IgD-negative memory B cell (primary cell): ENCODE data around the gene TAGLN. TPM values are rescaled to one million over a fixed set of nuclear protein-coding genes. Genes with fewer than 3 reads are reported as not detected.
A peak's percentile ranks its signal among the peaks of the same experiment; 100 is the strongest.

Source experiments
- H3K27ac Mint-ChIP-seq, 3 donors: one replicate each; pipeline ENCODE4 v1.8.0; 2020 to 2022; ENCODE audit warnings: mild to moderate bottlenecking in 3 of 3, mixed read lengths in 3 of 3, moderate library complexity in 1 of 3
- H3K27me3 Mint-ChIP-seq: one replicate; pipeline ENCODE4 v1.8.0; 2021; ENCODE audit warnings: mixed read lengths
- H3K36me3 Mint-ChIP-seq: one replicate; pipeline ENCODE4 v1.8.0; 2020; ENCODE audit warnings: mild to moderate bottlenecking, mixed read lengths
- H3K4me1 Mint-ChIP-seq, 3 donors: one replicate each; pipeline ENCODE4 v1.8.0; 2020 to 2022; ENCODE audit warnings: mixed read lengths in 3 of 3, mild to moderate bottlenecking in 1 of 3
- H3K4me3 Mint-ChIP-seq, 4 donors: one replicate each; pipeline ENCODE4 v1.8.0; 2020 to 2022; ENCODE audit warnings: mild to moderate bottlenecking in 4 of 4, mixed read lengths in 4 of 4, moderate library complexity in 3 of 4
- H3K9me3 Mint-ChIP-seq, 3 donors: one replicate each; pipeline ENCODE4 v1.8.0; 2020 to 2021; ENCODE audit warnings: mixed read lengths in 3 of 3, mild to moderate bottlenecking in 1 of 3
- polyA plus RNA-seq: library from polyadenylated mRNA; unstranded; fragments of 300-500 nt; fragmentation: Illumina TruSeq; gene quantifications from one replicate; pipeline ENCODE4 v1.2.3, GENCODE V29; 2021

The TAGLN gene
- polyA plus RNA-seq, 1 donor from 2014 or later, result 1.6 TPM

DNA sequence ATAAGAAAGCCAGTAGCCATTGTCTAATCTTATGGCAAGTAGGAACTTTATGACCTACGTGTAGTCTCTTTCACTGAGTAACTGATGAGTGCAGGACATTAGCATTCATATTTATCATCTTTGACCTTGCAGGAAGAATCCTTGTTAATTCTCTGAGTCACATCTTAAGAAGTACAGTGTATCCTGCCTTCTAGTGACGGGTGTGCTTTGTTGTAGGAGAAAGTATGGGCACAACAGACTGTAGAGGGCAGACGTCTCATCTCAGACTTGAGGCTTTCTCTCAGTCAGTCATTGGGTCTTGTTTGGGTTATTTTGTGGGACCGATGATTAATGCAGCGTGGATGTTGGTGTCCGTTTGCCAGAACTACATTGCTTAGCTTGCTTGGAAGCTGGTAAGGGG is 40.1 kb downstream of the TAGLN start:
- H3K4me3 Mint-ChIP-seq, result peak overlapping the region in 1 of 4 donors; percentile 57
- H3K9me3 Mint-ChIP-seq, result no peaks in the 10 kb centered on the region
- H3K27ac Mint-ChIP-seq, result no peak overlapping the region
- peaks cover under 1% of the 10 kb centered on the region for H3K36me3 Mint-ChIP-seq
- no peaks in the 10 kb centered on the region for H3K27me3 Mint-ChIP-seq
- peaks cover 0 to 3% (median 1%) of the 10 kb centered on the region in 3 donors for H3K4me1 Mint-ChIP-seq

DNA sequence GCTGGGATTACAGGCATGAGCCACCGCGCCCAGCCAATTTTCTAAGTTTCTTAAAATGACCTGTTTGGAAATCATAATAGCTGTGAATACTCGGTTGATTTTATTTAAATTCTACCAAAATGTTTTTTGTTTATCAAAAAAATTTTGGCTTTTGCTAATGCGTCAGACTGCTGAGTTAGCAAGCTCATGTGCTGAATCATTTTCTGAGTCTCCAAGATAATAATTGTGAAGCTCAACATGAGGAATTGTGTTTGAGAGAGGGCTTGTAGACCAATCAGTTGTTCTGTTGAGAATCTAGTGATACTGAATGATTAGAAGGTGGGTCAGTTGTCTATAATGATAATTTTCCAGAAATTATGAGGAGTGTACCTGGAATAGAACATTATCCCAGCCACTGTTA is 49.2 kb downstream of the TAGLN start:
- peaks cover 5% of the 10 kb centered on the region for H3K36me3 Mint-ChIP-seq
- no peak overlapping the region for H3K4me3 Mint-ChIP-seq
- H3K9me3 Mint-ChIP-seq, result no peaks in the 10 kb centered on the region
- H3K4me1 Mint-ChIP-seq, result peaks cover 0 to 2% (median 0%) of the 10 kb centered on the region in 3 donors
- no peak overlapping the region for H3K27ac Mint-ChIP-seq
- H3K27me3 Mint-ChIP-seq, result no peaks in the 10 kb centered on the region

DNA sequence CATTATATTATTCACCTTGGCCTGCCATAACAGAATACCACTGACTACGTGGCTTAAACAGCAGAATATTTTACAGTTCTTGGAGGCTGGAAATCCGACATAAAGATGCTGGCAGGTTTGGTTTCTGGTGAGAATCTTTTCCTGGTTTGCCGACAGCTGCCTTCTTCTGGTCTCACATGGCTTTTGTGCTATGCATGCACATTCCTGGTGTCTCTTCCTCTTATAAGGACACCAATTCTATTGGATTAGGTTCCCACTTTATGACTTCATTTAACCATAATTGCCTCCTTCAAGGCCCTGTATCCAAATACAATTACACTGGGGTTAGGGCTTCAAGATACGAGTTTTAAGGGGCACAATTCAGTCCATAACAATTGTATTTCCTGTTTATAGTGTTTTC is 50.4 kb downstream of the TAGLN start:
- no peaks in the 10 kb centered on the region for H3K9me3 Mint-ChIP-seq
- peaks cover 3% of the 10 kb centered on the region for H3K36me3 Mint-ChIP-seq
- H3K4me1 Mint-ChIP-seq, result peaks cover 0 to 2% (median 0%) of the 10 kb centered on the region in 3 donors
- H3K27me3 Mint-ChIP-seq, result no peaks in the 10 kb centered on the region
- H3K27ac Mint-ChIP-seq, result no peak overlapping the region
- H3K4me3 Mint-ChIP-seq, result no peak overlapping the region

DNA sequence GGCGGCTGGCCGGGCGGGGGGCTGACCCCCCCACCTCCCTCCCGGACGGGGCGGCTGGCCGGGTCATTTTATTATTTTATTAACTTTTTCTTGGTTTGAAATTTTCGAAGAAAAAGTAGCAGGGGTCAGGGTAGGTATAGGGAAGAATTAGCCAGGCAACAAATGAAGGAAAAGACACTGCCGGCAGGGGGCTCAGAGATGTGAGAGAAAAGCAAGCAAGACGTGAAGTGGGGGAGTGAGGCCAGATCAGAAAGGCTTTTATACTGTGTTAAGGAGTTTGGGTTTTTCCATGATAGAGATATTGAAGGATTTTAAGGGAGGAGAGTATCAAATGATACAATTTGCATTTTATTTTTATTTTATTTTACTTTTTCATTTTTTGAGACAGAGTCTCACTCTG is 52.3 kb downstream of the TAGLN start:
- Mint-ChIP-seq H3K4me3 (no peak overlapping the region), H3K27me3 (no peaks in the 10 kb centered on the region), H3K36me3 (peaks cover 9% of the 10 kb centered on the region), H3K27ac (no peak overlapping the region), H3K9me3 (no peaks in the 10 kb centered on the region), H3K4me1 (peaks cover 0 to 2% (median 1%) of the 10 kb centered on the region in 3 donors)

DNA sequence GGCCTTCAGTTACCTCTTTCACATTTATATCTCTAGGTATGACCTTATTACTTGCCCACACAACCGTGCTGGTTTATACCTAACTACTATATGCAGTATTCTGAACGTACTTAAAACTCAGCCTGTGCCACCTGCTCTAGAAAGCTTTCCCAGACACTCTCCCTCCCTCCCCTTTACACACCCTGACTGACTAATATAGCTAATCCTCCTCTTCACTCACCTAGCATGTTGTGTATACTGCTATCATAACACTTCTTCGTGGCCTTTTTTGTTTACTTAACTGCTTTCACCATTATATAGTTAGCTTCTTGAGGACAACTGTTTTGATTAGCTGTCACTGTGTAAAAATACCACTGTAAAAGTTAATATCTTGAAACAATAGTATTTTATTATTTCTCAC is 56.8 kb downstream of the TAGLN start:
- no peaks in the 10 kb centered on the region for H3K9me3 Mint-ChIP-seq
- no peak overlapping the region for H3K27ac Mint-ChIP-seq
- peaks cover 0 to 2% (median 1%) of the 10 kb centered on the region in 3 donors for H3K4me1 Mint-ChIP-seq
- no peaks in the 10 kb centered on the region for H3K27me3 Mint-ChIP-seq
- peaks cover 15% of the 10 kb centered on the region for H3K36me3 Mint-ChIP-seq
- no peak overlapping the region for H3K4me3 Mint-ChIP-seq

DNA sequence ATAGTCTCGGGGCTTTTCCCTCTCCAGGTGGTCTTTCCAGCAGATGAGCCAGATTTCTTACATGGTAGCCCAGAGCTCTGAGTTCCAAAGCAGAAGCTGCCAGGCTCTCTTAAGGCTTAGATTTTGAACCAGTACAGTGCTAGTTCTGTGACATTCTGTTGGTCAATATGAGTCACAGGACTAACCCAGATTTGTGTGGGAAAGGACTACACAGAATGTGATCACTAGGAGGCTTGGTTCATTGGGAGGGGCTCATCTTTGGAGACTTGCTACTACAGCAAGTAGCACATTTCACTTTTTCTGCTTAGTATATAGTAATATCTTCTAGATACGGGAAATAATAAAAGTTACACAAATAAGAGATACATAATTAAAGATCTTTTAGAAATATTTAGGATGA is 57.4 kb downstream of the TAGLN start:
- Mint-ChIP-seq H3K36me3 (peaks cover 15% of the 10 kb centered on the region), H3K27me3 (no peaks in the 10 kb centered on the region), H3K4me3 (no peak overlapping the region), H3K9me3 (no peaks in the 10 kb centered on the region), H3K27ac (peak overlapping the region in 1 of 3 donors; percentile 67), H3K4me1 (peaks cover 0 to 2% (median 1%) of the 10 kb centered on the region in 3 donors)

Other genes with a start within 250 kb of the TAGLN start
- 25.1 TPM for gene SIK3, start 100.9 kb upstream of the TAGLN start, polyA plus RNA-seq
- gene PAFAH1B2, start 55.1 kb upstream of the TAGLN start, polyA plus RNA-seq, result 20.6 TPM
- 61.0 TPM for gene SIDT2, start 20.6 kb upstream of the TAGLN start, polyA plus RNA-seq
- gene PCSK7, start 32.7 kb downstream of the TAGLN start, polyA plus RNA-seq, result 68.1 TPM
- gene RNF214, start 33.3 kb downstream of the TAGLN start, polyA plus RNA-seq, result 12.5 TPM
- 0.59 TPM for gene BACE1-AS, start 92.0 kb downstream of the TAGLN start, polyA plus RNA-seq
- gene BACE1, start 116.9 kb downstream of the TAGLN start, polyA plus RNA-seq, result not detected
- gene CEP164, start 128.5 kb downstream of the TAGLN start, polyA plus RNA-seq, result 17.7 TPM